ENCODE data around the gene MAT2A. TPM values are rescaled to one million over a fixed set of nuclear protein-coding genes. Genes with fewer than 3 reads are reported as not detected.
"Not testable (repeated sequence)": the region's sequence is repeated elsewhere in the genome, so short reads cannot be mapped to it uniquely, and the experiment has no call there.

The MAT2A gene
- total RNA-seq, 1 donor from 2014 or later: 168 TPM

- ATAC-seq: no peak
- intact Hi-C loops (cut with DNase I): no loop called here
- no peak for DNase-seq (ENCODE audit: low spot score)
Observed at GRCh38 chr2:85590950-85591349, 52.0 kb downstream of the MAT2A start.

GRCh38 chr2:85591563-85591962 lies 52.6 kb downstream of the MAT2A start:
- ATAC-seq (no peak), DNase-seq (ENCODE audit: low spot score) (no peak)
- intact Hi-C loops (cut with DNase I): no loop called here

GRCh38 chr2:85592299-85592698 lies 53.3 kb downstream of the MAT2A start:
- ATAC-seq; DNase-seq (ENCODE audit: low spot score); intact Hi-C loops (cut with DNase I): not testable (repeated sequence)

GRCh38 chr2:85593023-85593422 lies 54.1 kb downstream of the MAT2A start:
- intact Hi-C loops (cut with DNase I): no loop called here
- ATAC-seq (no peak), DNase-seq (ENCODE audit: low spot score) (no peak)

Other genes with a start within 250 kb of the MAT2A start
- 109 TPM for gene TGOLN2, start 211.2 kb upstream of the MAT2A start, total RNA-seq
- 42.8 TPM for gene RETSAT, start 184.6 kb upstream of the MAT2A start, total RNA-seq
- gene ELMOD3, start 184.4 kb upstream of the MAT2A start, total RNA-seq: 29.6 TPM
- 60.7 TPM for gene CAPG, start 128.8 kb upstream of the MAT2A start, total RNA-seq
- gene SH2D6, start 120.5 kb upstream of the MAT2A start, total RNA-seq: 0.40 TPM
- 36.6 TPM for gene GGCX, start 22.3 kb downstream of the MAT2A start, total RNA-seq
- gene VAMP8, start 38.4 kb downstream of the MAT2A start, total RNA-seq: 31.1 TPM
- 71.2 TPM for gene VAMP5, start 45.3 kb downstream of the MAT2A start, total RNA-seq
- 71.2 TPM for gene RNF181, start 56.6 kb downstream of the MAT2A start, total RNA-seq
- 15.8 TPM for gene TMEM150A, start 63.5 kb downstream of the MAT2A start, total RNA-seq
- gene C2orf68, start 72.9 kb downstream of the MAT2A start, total RNA-seq: 41.6 TPM
- gene USP39, start 77.0 kb downstream of the MAT2A start, total RNA-seq: 34.2 TPM
- gene SFTPB, start 129.0 kb downstream of the MAT2A start, total RNA-seq: 6.1 TPM
- gene GNLY, start 155.2 kb downstream of the MAT2A start, total RNA-seq: 8.4 TPM
- 57.2 TPM for gene ATOH8, start 214.8 kb downstream of the MAT2A start, total RNA-seq